Neural progenitor cell (in vitro differentiated cells): ENCODE results near the gene CCNYL1.

Source experiments
- EZH2 ChIP-seq: fragments of 200-600 bp; sonication (generic); IDR thresholded peaks from 2 replicates; pipeline ENCODE4 v1.6.1; 2017; ENCODE audit warnings: antibody characterized with exemption, mild to moderate bottlenecking, moderate library complexity
- TF ChIP-seq, protein P1 (sequence below): fragments of 200-600 bp; sonication (generic); IDR thresholded peaks from 2 replicates; pipeline ENCODE4 v1.5.1; 2017; ENCODE audit warnings: antibody characterized with exemption, mild to moderate bottlenecking

DNA sequence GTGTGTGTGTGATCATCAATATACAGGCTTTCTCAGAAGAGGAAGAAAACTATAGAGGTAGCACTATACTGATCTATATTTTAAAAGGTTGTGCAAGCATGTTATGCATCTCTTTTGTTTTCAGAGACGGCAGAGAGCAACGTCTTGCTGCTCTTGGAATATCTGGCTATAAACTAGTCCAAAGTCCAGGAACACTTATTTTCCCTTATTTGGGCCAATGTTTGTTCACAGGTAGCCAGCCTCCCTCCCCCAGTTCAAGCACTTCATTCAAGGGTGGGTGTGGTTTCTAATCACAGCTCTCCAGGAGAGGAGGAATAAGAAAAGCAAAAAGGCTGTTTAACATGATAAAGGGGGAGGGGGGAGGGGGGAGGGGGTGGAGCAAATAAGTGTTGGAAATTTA, 54.1 kb downstream of the CCNYL1 start:
- no peak for TF ChIP-seq EZH2
- TF ChIP-seq, protein P1, sequence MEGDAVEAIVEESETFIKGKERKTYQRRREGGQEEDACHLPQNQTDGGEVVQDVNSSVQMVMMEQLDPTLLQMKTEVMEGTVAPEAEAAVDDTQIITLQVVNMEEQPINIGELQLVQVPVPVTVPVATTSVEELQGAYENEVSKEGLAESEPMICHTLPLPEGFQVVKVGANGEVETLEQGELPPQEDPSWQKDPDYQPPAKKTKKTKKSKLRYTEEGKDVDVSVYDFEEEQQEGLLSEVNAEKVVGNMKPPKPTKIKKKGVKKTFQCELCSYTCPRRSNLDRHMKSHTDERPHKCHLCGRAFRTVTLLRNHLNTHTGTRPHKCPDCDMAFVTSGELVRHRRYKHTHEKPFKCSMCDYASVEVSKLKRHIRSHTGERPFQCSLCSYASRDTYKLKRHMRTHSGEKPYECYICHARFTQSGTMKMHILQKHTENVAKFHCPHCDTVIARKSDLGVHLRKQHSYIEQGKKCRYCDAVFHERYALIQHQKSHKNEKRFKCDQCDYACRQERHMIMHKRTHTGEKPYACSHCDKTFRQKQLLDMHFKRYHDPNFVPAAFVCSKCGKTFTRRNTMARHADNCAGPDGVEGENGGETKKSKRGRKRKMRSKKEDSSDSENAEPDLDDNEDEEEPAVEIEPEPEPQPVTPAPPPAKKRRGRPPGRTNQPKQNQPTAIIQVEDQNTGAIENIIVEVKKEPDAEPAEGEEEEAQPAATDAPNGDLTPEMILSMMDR = no peak
